EH (cell line): ENCODE data around the gene MYRF.

Source experiments
- DNase-seq: peaks from one replicate; pipeline ENCODE4 v3.0.0-alpha.2; 2015; ENCODE audit warnings: low read depth

The MYRF gene

GRCh38 chr11:61718621-61719302 is 33.7 kb upstream of the MYRF start:
- peak; percentile 83 for DNase-seq

- DNase-seq, result no peak
Observed at GRCh38 chr11:61719978-61720377, 32.5 kb upstream of the MYRF start.

DNA sequence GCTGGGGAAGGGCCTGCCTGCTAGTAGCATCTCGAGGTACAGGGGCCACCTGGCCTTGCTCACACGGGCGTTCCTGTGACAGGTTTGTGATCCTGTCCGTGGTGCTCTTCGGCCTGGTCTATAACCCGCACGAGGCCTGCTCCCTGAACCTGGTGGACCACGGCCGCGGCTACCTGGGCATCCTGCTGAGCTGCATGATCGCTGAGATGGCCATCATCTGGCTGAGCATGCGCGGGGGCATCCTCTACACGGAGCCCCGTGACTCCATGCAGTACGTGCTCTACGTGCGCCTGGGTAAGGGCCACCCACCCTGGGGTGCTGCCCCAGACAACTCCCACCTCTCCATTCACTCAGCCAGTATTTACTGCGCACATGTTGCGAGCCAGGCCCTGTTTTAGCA is 31.8 kb upstream of the MYRF start:
- no peak for DNase-seq

- DNase-seq, result no peak
Observed at GRCh38 chr11:61724437-61724836, 28.0 kb upstream of the MYRF start.

DNA sequence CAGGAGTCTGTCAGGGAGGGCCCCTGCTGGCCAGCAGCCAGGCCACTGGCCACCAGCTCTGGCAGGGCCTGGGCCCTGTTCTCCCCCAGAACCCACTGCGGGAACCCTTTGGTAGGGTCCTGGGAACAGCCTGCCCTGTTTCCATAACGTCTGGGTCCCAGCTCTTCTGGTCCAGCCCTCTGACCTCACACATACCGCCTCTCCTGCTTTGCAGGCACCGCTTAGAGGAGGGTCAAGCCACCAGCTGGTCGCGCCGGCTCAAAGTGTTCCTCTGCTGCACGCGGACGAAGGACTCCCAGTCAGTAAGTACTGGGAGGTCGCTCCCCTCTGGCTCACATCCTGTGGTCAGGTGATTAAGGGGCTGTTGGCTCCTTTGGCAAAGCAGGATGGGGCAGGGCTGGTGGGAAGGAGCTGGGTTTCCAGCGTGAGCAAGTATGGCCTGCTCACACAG is 26.6 kb upstream of the MYRF start:
- DNase-seq, result peak; percentile 9

- DNase-seq, result no peak
Observed at GRCh38 chr11:61726775-61727174, 25.7 kb upstream of the MYRF start.

GRCh38 chr11:61727401-61727811 is 25.0 kb upstream of the MYRF start:
- DNase-seq, result no peak

DNA sequence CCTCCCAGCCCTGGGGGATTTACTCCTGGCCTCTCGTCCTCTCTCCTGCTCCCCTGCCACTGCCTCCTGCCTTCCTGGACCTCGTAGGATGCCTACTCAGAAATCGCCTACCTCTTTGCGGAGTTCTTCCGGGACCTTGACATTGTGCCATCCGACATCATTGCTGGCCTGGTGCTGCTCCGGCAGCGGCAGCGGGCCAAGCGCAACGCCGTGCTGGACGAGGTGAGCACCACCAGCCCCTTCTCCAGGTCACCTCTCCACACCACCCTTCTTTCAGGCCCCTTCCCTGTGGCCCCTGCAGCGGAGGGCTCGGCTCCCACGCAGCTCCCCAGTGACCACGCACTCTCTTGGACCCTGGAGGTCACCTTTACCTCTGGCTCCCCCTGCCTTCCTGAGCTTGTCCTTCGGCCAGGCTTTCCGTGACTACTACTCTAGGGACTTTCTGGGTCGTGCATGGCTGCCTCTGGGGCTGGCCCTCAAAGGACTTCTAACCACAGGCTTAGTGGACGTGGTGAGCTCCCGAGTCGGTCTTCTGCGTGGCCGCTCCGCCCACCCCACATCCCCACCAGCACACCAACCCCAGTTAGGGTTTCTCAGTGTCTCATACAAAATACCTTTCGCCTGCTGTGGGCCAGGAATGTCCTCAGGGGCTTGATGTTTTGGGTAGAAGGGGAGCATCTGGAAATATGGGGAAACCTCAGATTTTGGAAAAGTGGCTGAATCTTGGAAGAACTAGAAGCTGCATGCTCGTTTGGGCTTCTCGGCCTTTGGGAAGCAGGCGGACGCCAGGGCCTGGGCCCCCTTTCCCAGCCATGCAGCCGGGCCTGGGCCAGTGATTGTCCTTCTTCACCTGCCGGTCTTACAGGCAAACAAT is 24.1 kb upstream of the MYRF start:
- DNase-seq, result no peak

DNA sequence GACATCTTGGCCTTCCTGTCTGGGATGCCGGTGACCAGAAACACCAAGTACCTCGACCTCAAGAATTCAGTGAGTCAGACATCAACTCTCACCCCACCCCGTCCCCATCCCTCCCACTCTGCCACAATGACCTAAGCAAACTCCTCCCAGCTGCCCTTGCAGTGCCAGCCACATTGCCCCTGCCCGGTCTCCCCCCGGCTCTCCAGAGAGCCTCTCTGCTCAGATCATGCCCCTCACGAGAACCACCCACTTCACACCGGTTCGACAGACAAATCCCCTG is 23.6 kb upstream of the MYRF start:
- peak; percentile 55 for DNase-seq

GRCh38 chr11:61730240-61730994 is 22.0 kb upstream of the MYRF start:
- DNase-seq, result peak; percentile 12

GRCh38 chr11:61731211-61731951 is 21.1 kb upstream of the MYRF start:
- no peak for DNase-seq

DNA sequence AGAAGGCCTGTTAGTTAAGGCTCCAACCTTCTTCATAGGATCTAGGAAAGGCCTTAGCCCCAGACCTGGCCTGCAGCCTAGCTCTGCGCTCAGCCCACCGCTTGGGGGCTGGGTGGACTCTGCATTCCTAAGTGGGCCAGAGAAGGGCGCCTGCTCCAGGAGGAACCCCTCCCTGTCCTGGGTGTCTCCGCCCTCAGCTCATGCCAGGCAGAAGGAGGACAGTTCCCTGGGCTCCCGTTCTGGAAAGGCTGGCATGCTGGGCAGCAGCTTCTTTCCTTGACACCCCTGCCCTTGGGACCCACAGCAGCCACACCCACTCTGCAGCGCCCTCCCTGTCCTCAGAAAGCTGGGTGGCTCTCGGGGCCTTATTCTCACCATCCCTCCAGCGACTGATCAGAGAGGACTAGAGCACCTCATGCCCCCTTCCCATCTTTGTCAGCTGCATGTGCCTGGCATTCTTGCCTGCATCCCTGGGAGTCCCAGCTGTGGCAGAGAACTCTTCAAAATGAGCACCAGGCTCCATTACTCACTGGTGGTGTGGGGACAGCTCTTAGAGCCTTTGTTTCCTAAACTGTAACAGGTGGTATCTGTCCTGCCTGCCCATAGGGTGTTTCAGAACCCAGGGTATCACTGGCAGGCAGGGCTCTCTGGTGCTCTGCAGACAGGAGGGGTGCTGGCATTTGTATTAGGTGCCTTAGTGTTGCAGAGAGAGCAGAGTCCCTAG is 20.3 kb upstream of the MYRF start:
- no peak for DNase-seq

GRCh38 chr11:61732705-61733104 is 19.7 kb upstream of the MYRF start:
- DNase-seq, result peak; percentile 50

GRCh38 chr11:61733120-61733978 is 19.1 kb upstream of the MYRF start:
- DNase-seq, result peak; percentile 83

DNA sequence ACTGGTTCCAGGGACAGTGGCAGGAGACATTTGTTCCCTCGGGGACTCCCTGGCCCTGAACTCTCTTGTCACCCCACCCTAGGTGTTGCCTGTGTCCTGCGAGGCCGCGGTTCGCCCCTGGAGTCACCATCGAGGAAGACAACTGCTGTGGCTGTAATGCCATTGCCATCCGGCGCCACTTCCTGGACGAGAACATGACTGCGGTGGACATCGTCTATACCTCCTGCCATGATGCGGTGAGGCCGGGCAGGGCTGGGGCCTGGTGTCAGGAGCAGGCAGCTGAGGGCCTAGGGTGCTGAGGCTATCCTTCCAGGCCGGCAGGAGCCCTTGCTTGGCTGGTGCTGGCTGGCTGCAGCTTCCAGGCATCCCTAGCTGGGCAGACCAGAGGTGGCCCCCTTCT is 17.7 kb upstream of the MYRF start:
- DNase-seq, result no peak

GRCh38 chr11:61735391-61735790 is 17.0 kb upstream of the MYRF start:
- no peak for DNase-seq

DNA sequence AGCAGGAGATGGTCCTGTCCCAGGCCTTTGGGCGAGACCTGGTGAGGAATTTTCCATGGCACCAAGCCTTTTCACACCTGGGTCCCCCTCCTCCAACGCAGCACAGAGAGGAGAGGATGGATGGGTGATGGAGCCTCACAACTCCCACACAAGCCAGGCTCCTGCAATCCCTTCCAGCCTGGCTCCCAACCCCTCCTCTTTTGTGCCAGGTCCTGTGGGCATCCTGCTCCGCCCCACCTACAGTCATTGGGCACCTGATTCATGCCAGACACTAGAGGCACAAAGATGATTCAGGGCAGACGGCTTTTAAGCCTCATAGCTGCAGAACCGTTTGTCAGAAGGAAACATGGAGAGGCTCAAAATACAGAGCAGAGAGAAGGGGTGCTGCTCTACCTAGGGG is 16.1 kb upstream of the MYRF start:
- no peak for DNase-seq

- no peak for DNase-seq
Observed at GRCh38 chr11:61737131-61737530, 15.3 kb upstream of the MYRF start.

DNA sequence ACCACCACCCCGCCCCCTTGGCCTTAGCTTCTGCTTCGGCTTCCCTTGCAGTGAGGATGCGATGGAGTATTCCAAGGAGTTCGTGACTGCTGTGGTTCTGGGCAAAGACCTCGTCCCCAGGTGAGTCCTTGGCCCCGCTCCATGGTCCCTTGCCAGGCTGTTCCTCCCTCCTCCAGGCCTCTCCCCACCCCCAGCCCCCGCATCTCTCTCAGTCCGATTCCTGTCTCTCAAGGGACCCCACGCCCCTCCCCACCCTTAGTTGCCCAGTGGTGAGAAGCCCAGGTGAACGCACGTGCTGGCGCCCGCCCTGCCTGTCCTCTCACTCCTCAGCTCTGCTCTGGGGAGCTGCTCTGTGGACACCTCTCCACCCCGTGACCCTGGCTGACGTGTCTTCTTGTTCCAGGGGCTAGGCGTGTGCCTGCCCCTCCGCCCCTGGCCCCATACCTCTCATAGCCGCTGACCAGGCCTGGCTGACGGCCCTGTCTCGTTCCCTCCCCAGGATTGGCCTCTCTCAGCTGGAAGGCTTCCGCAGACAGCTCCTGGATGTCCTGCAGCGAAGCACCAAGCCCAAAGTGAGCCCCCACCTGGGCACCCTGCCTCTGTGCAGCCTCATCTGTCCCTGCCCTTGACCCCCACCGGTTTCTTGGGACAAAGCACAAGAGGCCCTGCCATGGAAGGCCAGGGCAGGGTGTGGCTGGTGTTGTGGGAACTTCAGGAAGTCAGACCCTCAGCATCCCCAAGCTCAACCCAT is 14.6 kb upstream of the MYRF start:
- DNase-seq, result no peak

- no peak for DNase-seq
Observed at GRCh38 chr11:61738776-61739175, 13.7 kb upstream of the MYRF start.
